ENCODE measurements around the gene POLE2.

POLE2 gene

GRCh38 chr14:49640540-49641417 lies 47.2 kb downstream of the POLE2 start:
- no peak overlapping the region for H3K4me3 ChIP-seq (ENCODE audit: low read depth, low read length)
- TF ChIP-seq MYC (IDR thresholded peaks at IDR 0.05; ENCODE audit: low read depth, low read length) (no peak), CTCF (IDR thresholded peaks at IDR 0.05; ENCODE audit: low read depth, low read length) (no peak), MAX (IDR thresholded peaks at IDR 0.05; ENCODE audit: low read depth, low read length) (no peak), POLR2A (IDR thresholded peaks at IDR 0.05; ENCODE audit: extremely low read depth, insufficient read length) (no peak)
- no peak for DNase-seq (ENCODE audit: low read depth)

- no peak for TF ChIP-seq MAX (IDR thresholded peaks at IDR 0.05; ENCODE audit: low read depth, low read length)
- no peak for TF ChIP-seq MYC (IDR thresholded peaks at IDR 0.05; ENCODE audit: low read depth, low read length)
- TF ChIP-seq CTCF (IDR thresholded peaks at IDR 0.05; ENCODE audit: low read depth, low read length), result no peak
- no peak overlapping the region for H3K4me3 ChIP-seq (ENCODE audit: low read depth, low read length)
- DNase-seq (ENCODE audit: low read depth), result no peak
These were observed 50.4 kb downstream of the POLE2 start for GRCh38 chr14:49637534-49638078.

- TF ChIP-seq MYC (IDR thresholded peaks at IDR 0.05; ENCODE audit: low read depth, low read length) (no peak), MAX (IDR thresholded peaks at IDR 0.05; ENCODE audit: low read depth, low read length) (no peak), POLR2A (IDR thresholded peaks at IDR 0.05; ENCODE audit: extremely low read depth, insufficient read length) (no peak), CTCF (IDR thresholded peaks at IDR 0.05; ENCODE audit: low read depth, low read length) (no peak)
- no peak for DNase-seq (ENCODE audit: low read depth)
- H3K4me3 ChIP-seq (ENCODE audit: low read depth, low read length), result no peak overlapping the region
These were observed 51.1 kb downstream of the POLE2 start for GRCh38 chr14:49636866-49637265.

- DNase-seq (ENCODE audit: low read depth), result peak; percentile 75
- TF ChIP-seq POLR2A (IDR thresholded peaks at IDR 0.05; ENCODE audit: extremely low read depth, insufficient read length) (peak; percentile 16), CTCF (IDR thresholded peaks at IDR 0.05; ENCODE audit: low read depth, low read length) (no peak), MAX (IDR thresholded peaks at IDR 0.05; ENCODE audit: low read depth, low read length) (peak; percentile 64)
These were observed 53.3 kb downstream of the POLE2 start, which contains the start of gene DNAAF2 for GRCh38 chr14:49634547-49635334. Gene DNAAF2, minus strand, starts transcription at chr14:49635244. Its CDS starts 95 bp downstream, at chr14:49635149.

GRCh38 chr14:49633640-49634546 lies 54.1 kb downstream of the POLE2 start:
- peak; percentile 98 for DNase-seq (ENCODE audit: low read depth)
- H3K4me3 ChIP-seq (ENCODE audit: low read depth, low read length), result peak overlapping the region; percentile 100
- TF ChIP-seq MAX (IDR thresholded peaks at IDR 0.05; ENCODE audit: low read depth, low read length) (peak; percentile 98), CTCF (IDR thresholded peaks at IDR 0.05; ENCODE audit: low read depth, low read length) (peak; percentile 67), POLR2A (IDR thresholded peaks at IDR 0.05; ENCODE audit: extremely low read depth, insufficient read length) (peak; percentile 90), MYC (IDR thresholded peaks at IDR 0.05; ENCODE audit: low read depth, low read length) (peak; percentile 92)

More at GRCh38 chr14:49634547-49635334, 53.3 kb downstream of the POLE2 start, which contains the start of gene DNAAF2:
- H3K4me3 ChIP-seq (ENCODE audit: low read depth, low read length), result peak within 1 kb of the TSS; percentile 87

Measured in NB4 (cell line).